Fibroblast of the aortic adventitia (primary cell): Measurements from ENCODE around the gene DNAH9. TPM values are rescaled to one million over a fixed set of nuclear protein-coding genes. Genes with fewer than 3 reads are reported as not detected.

Experiments
- DNase-seq: peaks from one replicate; pipeline ENCODE4 v3.0.0-alpha.2; 2010; ENCODE audit warnings: low read depth
- H3K4me3 ChIP-seq: 2 replicates; pipeline ENCODE4 v1.5.1; 2011; ENCODE audit warnings: low read depth, mild to moderate bottlenecking, control low read depth, low read length, moderate library complexity
- total RNA-seq: library from RNA; depleted of rRNA; stranded (reverse); fragments of >200 nt; gene quantifications from 2 replicates; pipeline ENCODE4 v1.2.3, GENCODE V29; 2012; ENCODE audit warnings: low replicate concordance
- TF ChIP-seq, protein P1 (sequence below): IDR thresholded peaks from 2 replicates; pipeline ENCODE4 v1.5.1; 2011; ENCODE audit warnings: mild to moderate bottlenecking, low read length, control low read depth, inconsistent platforms; ENCODE audit not compliant: insufficient read depth

The DNAH9 gene
- total RNA-seq, 1 donor, result not detected

DNA sequence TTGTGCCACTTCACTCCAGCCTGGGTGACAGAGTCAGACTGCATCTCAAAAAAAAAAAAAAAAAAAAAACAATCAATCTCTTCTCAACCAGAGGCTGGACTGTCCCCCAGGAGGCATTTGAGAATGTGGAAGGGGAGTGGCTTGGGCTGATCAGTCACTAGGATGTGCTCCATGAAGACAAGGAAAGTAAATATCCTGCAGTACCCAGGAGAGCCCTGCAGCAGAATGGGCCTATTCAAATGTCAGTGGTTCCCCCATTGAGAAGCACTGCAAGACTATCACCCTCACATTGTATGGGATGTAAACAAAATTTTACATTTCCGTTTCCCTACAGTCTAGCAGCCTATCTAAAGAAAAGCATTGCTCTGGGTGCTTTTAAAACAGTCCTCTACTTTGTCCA lies 70.3 kb downstream of the DNAH9 start:
- TF ChIP-seq, protein P1, sequence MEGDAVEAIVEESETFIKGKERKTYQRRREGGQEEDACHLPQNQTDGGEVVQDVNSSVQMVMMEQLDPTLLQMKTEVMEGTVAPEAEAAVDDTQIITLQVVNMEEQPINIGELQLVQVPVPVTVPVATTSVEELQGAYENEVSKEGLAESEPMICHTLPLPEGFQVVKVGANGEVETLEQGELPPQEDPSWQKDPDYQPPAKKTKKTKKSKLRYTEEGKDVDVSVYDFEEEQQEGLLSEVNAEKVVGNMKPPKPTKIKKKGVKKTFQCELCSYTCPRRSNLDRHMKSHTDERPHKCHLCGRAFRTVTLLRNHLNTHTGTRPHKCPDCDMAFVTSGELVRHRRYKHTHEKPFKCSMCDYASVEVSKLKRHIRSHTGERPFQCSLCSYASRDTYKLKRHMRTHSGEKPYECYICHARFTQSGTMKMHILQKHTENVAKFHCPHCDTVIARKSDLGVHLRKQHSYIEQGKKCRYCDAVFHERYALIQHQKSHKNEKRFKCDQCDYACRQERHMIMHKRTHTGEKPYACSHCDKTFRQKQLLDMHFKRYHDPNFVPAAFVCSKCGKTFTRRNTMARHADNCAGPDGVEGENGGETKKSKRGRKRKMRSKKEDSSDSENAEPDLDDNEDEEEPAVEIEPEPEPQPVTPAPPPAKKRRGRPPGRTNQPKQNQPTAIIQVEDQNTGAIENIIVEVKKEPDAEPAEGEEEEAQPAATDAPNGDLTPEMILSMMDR, result no peak
- DNase-seq, result no peak
- H3K4me3 ChIP-seq, result no peak overlapping the region

DNA sequence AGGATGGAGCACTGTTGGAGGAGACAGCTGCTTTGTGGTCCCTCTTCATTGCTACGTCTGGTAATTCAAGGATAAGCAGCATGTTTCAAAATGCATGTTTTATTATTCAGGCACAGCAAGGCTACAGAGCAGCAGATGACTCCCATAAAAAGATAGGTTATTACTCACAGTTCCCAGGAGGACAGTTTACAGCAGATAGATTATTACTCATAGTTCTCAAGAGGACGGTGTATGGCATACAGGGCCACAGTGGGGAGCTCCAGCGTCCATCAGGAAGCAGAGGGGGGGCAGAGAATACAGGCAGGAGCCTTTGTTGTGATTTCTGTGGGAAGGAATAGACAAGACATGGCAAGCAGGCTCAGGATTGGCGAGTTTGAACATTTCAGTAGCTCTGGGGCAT lies 72.9 kb downstream of the DNAH9 start:
- TF ChIP-seq, protein P1, result no peak
- H3K4me3 ChIP-seq, result no peak overlapping the region
- no peak for DNase-seq

DNA sequence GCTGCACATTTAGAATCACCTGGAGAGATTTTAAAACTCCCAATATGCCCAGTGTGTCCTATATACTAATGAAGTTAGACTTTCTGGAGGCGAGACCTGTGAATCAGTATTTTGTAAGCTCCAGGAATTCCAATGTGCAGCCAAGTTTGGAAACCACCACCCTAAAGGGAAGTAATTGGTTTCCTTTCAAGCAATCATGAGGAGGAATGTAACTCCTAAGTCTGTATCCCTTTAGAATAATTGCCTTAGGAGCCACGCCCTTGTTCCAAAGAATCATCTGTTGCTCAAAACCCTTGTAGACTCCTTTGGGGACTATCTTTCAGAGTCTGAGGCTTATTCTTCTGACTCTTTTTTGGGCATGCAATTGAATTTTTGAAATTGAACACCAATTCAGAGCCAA lies 84.4 kb downstream of the DNAH9 start:
- DNase-seq, result no peak
- no peak overlapping the region for H3K4me3 ChIP-seq
- TF ChIP-seq, protein P1, result no peak

DNA sequence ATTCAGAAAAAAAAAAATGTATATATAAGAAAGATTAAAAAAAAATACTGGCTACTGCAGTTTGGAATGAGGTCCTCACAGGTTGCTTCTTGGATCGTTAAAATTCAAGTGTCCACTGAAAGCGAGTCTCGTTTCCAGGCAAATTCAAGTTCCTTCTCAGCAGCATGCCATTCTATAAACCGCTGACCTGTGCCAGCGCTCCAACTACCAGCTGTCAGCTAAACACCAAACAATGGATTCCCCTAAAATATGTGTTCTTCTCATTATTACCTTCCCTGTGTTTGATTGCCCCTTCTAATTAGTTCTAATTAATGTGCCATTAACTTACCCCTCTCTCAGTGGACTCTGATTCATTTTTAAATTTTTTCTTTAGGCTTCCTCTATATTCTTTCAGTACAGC lies 92.4 kb downstream of the DNAH9 start:
- TF ChIP-seq, protein P1, result no peak
- no peak for DNase-seq

DNA sequence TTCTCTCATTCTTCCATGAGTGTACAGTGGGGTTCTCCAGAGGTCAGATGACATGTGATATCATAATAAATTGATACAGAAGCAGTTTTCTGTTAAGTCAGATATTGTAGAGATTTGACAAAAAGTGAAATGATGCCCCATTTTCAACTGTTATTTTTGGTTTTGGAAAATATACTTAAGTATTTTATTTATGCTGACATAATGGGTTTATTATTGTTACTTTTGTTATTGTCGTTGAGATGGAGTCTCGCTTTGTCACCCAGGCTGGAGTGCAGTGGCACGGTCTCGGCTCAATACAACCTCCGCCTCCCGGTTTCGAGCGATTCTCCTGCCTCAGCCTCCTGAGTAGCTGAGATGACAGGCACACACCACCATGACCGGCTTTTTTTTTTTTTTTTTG lies 94.4 kb downstream of the DNAH9 start:
- no peak overlapping the region for H3K4me3 ChIP-seq
- no peak for DNase-seq
- TF ChIP-seq, protein P1, result no peak

More for the DNA sequence above, 92.4 kb downstream of the DNAH9 start:
- no peak overlapping the region for H3K4me3 ChIP-seq

DNA sequence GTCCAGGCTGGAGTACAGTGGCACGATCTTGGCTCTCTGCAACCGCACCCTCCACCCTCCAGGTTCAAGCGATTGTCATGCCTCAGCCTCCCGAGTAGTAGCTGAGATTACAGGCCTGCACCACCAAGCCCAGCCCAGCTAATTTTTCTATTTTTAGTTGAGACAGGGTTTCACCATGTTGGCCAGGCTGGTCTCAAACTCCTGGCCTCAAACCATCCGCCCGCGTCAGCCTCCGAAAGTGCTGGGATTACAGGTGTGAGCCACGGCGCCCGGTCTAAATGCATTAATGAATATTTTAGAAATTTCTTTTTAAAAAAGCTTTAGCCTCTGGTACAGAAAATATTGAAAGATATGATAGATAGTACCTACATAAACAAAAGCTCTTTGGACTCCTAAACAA lies 95.0 kb downstream of the DNAH9 start:
- no peak for DNase-seq
- TF ChIP-seq, protein P1, result no peak
- no peak overlapping the region for H3K4me3 ChIP-seq

DNA sequence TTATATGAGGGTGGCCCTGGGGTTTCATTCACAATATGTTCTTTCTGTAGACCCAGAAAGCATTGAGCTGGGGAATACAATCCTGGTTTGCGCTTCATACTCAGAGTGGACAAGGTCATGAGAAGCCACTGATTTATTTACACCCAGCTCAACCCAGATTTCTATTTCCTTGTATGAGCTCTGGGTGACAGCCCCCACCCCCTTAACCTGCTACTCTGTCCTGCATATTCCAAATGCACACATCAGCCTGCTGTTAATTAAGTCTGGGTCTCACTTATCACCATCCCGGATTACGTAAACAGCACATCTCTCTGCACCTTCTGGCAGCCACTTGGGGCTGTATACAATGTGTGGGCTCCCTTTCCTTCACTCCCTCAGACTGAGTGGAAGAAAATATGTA lies 102.4 kb downstream of the DNAH9 start:
- no peak overlapping the region for H3K4me3 ChIP-seq
- DNase-seq, result no peak
- TF ChIP-seq, protein P1, result no peak
